Left lung (tissue), 10 donors: ENCODE measurements around the gene LTBP2. TPM values are rescaled to one million over a fixed set of nuclear protein-coding genes. Genes with fewer than 3 reads are reported as not detected.

Experiments
- ATAC-seq: fragments of 200-7000 bp; cut with Tn5 transposase; one replicate; pipeline ENCODE4 v1.9.1; 2020; ENCODE audit warnings: moderate library complexity
- DNase-seq, 4 donors: peaks; one replicate each; pipeline ENCODE4 v3.0.0-alpha.2; 2013 to 2020
- H3K27ac ChIP-seq, 2 donors: fragments of 200-600 bp; sonication (generic) in 1 of 2; one replicate each; pipeline versions ENCODE4 v1.5.0 to v1.8.0; 2020 to 2021
- H3K27me3 ChIP-seq, 2 donors: fragments of 200-600 bp; sonication (generic) in 1 of 2; one replicate each; pipeline versions ENCODE4 v1.5.0 to v1.8.0; 2020 to 2021
- H3K36me3 ChIP-seq, 2 donors: fragments of 200-600 bp; sonication (generic) in 1 of 2; one replicate each; pipeline versions ENCODE4 v1.5.0 to v1.8.0; 2020 to 2021
- H3K4me1 ChIP-seq, 2 donors: fragments of 200-600 bp; one replicate each; pipeline ENCODE4 v1.8.0; 2021
- H3K4me3 ChIP-seq, 2 donors: fragments of 200-600 bp; sonication (generic) in 1 of 2; one replicate each; pipeline versions ENCODE4 v1.5.0 to v1.8.0; 2020 to 2021; ENCODE audit warnings: mild to moderate bottlenecking in 1 of 2
- H3K9me3 ChIP-seq, 2 donors: fragments of 200-600 bp; sonication (generic) in 1 of 2; one replicate each; pipeline versions ENCODE4 v1.5.0 to v1.8.0; 2020 to 2021
- CTCF ChIP-seq, 2 donors: fragments of 200-600 bp; sonication (generic) in 1 of 2; IDR thresholded peaks; one replicate each; pipeline versions ENCODE4 v1.5.0 to v1.8.0; 2021; ENCODE audit warnings: antibody characterized with exemption in 2 of 2
- intact Hi-C, 2 donors: fragments of 100-400 bp; cut with DNase I; formaldehyde crosslinking; loops; one replicate each; pipeline versions ENCODE4 v1.11.2 to v1.14.2; 2022
- polyA plus RNA-seq, 6 donors: library from polyadenylated mRNA; unstranded; fragments of 120-200 nt; gene quantifications; one replicate each; pipeline ENCODE4 v1.2.1, GENCODE V29; 2013; ENCODE audit not compliant: insufficient read length in 6 of 6
- total RNA-seq, 2 donors: library from RNA; stranded (reverse); fragmentation: NEBNext Ultra II Directional; extraction: Animal tissue kit (Norgen Biotek cat#: 25700); gene quantifications; one replicate each; pipeline ENCODE4 v1.2.1, GENCODE V29; 2021
- donor health status: DM: no; HTN: yes; CAD: no.
- donor health status: DM: no; HTN: no; CAD: no.

The LTBP2 gene
- total and polyA plus RNA-seq, 8 donors, result 14.0 to 154 (median 19.3) TPM

- Histone ChIP-seq H3K27ac (no peak overlapping the region), H3K4me1 (no peaks in the 10 kb centered on the region)
- intact Hi-C loops, result no loop called here
Observed at GRCh38 chr14:74647061-74647677, 35.1 kb upstream of the LTBP2 start.

DNA sequence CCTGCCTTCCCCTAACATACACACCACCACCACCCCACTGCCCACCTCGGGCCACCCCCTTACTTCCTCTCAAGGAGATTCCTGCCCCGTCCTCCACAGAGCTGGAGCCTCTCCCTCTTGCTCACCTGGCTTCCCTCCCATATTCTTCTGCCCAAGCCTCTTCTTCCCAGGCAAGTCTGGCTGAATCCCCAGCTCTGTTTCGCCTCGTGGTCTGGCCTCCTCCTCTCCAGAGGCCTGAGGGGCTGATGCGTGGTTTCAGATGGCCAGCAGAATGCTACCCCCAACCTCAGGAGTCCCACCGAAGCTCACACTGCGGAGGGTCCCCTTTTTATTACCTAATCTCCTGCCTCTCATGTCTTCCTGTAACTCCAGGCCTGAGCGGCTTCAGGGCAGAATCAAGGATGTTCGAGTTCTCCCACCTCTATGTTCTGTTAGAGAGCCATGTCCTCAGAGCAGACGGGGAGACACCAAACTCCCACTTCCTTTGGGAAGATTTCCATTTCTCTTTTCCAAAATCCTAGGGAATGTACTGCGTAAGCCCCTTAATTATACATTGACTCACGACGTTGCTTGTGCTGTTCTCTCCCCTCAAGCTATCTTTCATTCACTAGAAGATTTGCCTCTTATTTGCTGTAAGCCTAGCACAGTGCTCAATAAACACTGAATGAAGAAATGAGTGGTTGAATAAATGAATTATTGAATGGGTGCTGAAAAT lies 33.9 kb upstream of the LTBP2 start:
- Histone ChIP-seq H3K9me3 (no peaks in the 10 kb centered on the region), H3K27ac (no peak overlapping the region), H3K4me3 (no peak overlapping the region), H3K36me3 (no peaks in the 10 kb centered on the region), H3K27me3 (peaks cover 0 to 18% of the 10 kb centered on the region in 2 donors), H3K4me1 (no peaks in the 10 kb centered on the region)
- no peak for TF ChIP-seq CTCF (IDR thresholded peaks at IDR 0.05)
- DNase-seq, result no peak
- intact Hi-C loops, result no loop called here
- ATAC-seq, result no peak

More at GRCh38 chr14:74647061-74647677, 35.1 kb upstream of the LTBP2 start:
- Histone ChIP-seq H3K9me3 (no peaks in the 10 kb centered on the region), H3K27me3 (peaks cover 0 to 18% of the 10 kb centered on the region in 2 donors), H3K36me3 (no peaks in the 10 kb centered on the region), H3K4me3 (no peak overlapping the region)
- ATAC-seq (no peak), DNase-seq (no peak)
- no peak for TF ChIP-seq CTCF (IDR thresholded peaks at IDR 0.05)

GRCh38 chr14:74645244-74645643 lies 33.2 kb upstream of the LTBP2 start:
- no peak overlapping the region for H3K4me3 ChIP-seq
- TF ChIP-seq CTCF (IDR thresholded peaks at IDR 0.05), result no peak
- H3K4me1 ChIP-seq, result no peaks in the 10 kb centered on the region
- H3K27me3 ChIP-seq, result peaks cover 0 to 18% of the 10 kb centered on the region in 2 donors
- H3K36me3 ChIP-seq, result no peaks in the 10 kb centered on the region
- DNase-seq (no peak), ATAC-seq (no peak)
- no peaks in the 10 kb centered on the region for H3K9me3 ChIP-seq
- H3K27ac ChIP-seq, result no peak overlapping the region
- intact Hi-C loops, result no loop called here

GRCh38 chr14:74641601-74642391 lies 29.8 kb upstream of the LTBP2 start:
- Histone ChIP-seq H3K36me3 (no peaks in the 10 kb centered on the region), H3K4me1 (no peaks in the 10 kb centered on the region), H3K4me3 (no peak overlapping the region), H3K27ac (no peak overlapping the region), H3K27me3 (peaks cover 0 to 14% of the 10 kb centered on the region in 2 donors), H3K9me3 (no peaks in the 10 kb centered on the region)
- ATAC-seq, result no peak
- intact Hi-C loops, result no loop called here
- DNase-seq, result no peak
- TF ChIP-seq CTCF (IDR thresholded peaks at IDR 0.05), result no peak

- no peak overlapping the region for H3K4me3 ChIP-seq
Observed at GRCh38 chr14:74638966-74639365, 26.9 kb upstream of the LTBP2 start.

More at GRCh38 chr14:74638966-74639365, 26.9 kb upstream of the LTBP2 start:
- Histone ChIP-seq H3K9me3 (no peaks in the 10 kb centered on the region), H3K27me3 (no peaks in the 10 kb centered on the region), H3K4me1 (no peaks in the 10 kb centered on the region), H3K36me3 (no peaks in the 10 kb centered on the region), H3K27ac (no peak overlapping the region)
- intact Hi-C loops, result no loop called here
- no peak for DNase-seq
- TF ChIP-seq CTCF (IDR thresholded peaks at IDR 0.05), result no peak
- ATAC-seq, result no peak
